NCI-H748 (cell line): Measurements from ENCODE around the gene DENND10.
"Not testable (repeated sequence)": the region's sequence is repeated elsewhere in the genome, so short reads cannot be mapped to it uniquely, and the experiment has no call there.

Experiments used
- DNase-seq: peaks from one replicate; lab custom pipeline; 2025; ENCODE audit not compliant: unreplicated experiment; lab: John Stamatoyannopoulos, UW

Gene DENND10

GRCh38 chr10:119103903-119104653 is at the start of gene DENND10:
Gene DENND10, plus strand, starts transcription at chr10:119104113. Its CDS starts 30 bp downstream, at chr10:119104143.
- peak; percentile 76 for DNase-seq

- DNase-seq = no peak
These were observed 48.4 kb upstream of the DENND10 start for GRCh38 chr10:119055472-119055871.

GRCh38 chr10:119058010-119058409 is 45.9 kb upstream of the DENND10 start:
- DNase-seq = no peak

GRCh38 chr10:119059557-119059956 is 44.4 kb upstream of the DENND10 start:
- DNase-seq = no peak

- DNase-seq = no peak
These were observed 43.8 kb upstream of the DENND10 start for GRCh38 chr10:119060107-119060506.

GRCh38 chr10:119061352-119061751 is 42.6 kb upstream of the DENND10 start:
- no peak for DNase-seq

- DNase-seq = no peak
These were observed 42.0 kb upstream of the DENND10 start for GRCh38 chr10:119061926-119062325.

GRCh38 chr10:119070395-119071165 is 33.3 kb upstream of the DENND10 start:
- no peak for DNase-seq

GRCh38 chr10:119073584-119073983 is 30.3 kb upstream of the DENND10 start:
- DNase-seq = no peak

GRCh38 chr10:119078422-119079179 is 25.3 kb upstream of the DENND10 start:
- no peak for DNase-seq

- peak; percentile 58 for DNase-seq
These were observed 24.1 kb upstream of the DENND10 start for GRCh38 chr10:119079599-119080520.

- DNase-seq = peak; percentile 84
These were observed 23.2 kb upstream of the DENND10 start, which contains the start of gene EIF3A for GRCh38 chr10:119080521-119081259. Gene EIF3A, minus strand, starts transcription at chr10:119080817. Its CDS starts 141 bp downstream, at chr10:119080676.

GRCh38 chr10:119084896-119085295 is 19.0 kb upstream of the DENND10 start:
- no peak for DNase-seq

- peak; percentile 11 for DNase-seq
These were observed 16.5 kb upstream of the DENND10 start for GRCh38 chr10:119087271-119087882.

- no peak for DNase-seq
These were observed 13.7 kb upstream of the DENND10 start for GRCh38 chr10:119090026-119090795.

- peak; percentile 65 for DNase-seq
These were observed 12.9 kb upstream of the DENND10 start for GRCh38 chr10:119090968-119091367.

GRCh38 chr10:119095640-119096039 is 8.3 kb upstream of the DENND10 start:
- no peak for DNase-seq

GRCh38 chr10:119096641-119097415 is 7.1 kb upstream of the DENND10 start:
- DNase-seq = not testable (repeated sequence)
